ENCODE measurements around the gene DEFB119.

- TF ChIP-seq, protein P1, sequence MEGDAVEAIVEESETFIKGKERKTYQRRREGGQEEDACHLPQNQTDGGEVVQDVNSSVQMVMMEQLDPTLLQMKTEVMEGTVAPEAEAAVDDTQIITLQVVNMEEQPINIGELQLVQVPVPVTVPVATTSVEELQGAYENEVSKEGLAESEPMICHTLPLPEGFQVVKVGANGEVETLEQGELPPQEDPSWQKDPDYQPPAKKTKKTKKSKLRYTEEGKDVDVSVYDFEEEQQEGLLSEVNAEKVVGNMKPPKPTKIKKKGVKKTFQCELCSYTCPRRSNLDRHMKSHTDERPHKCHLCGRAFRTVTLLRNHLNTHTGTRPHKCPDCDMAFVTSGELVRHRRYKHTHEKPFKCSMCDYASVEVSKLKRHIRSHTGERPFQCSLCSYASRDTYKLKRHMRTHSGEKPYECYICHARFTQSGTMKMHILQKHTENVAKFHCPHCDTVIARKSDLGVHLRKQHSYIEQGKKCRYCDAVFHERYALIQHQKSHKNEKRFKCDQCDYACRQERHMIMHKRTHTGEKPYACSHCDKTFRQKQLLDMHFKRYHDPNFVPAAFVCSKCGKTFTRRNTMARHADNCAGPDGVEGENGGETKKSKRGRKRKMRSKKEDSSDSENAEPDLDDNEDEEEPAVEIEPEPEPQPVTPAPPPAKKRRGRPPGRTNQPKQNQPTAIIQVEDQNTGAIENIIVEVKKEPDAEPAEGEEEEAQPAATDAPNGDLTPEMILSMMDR (IDR thresholded peaks at IDR 0.05): no peak
- TF ChIP-seq POLR2AphosphoS5 (IDR thresholded peaks at IDR 0.05) (no peak), POLR2A (IDR thresholded peaks at IDR 0.05) (no peak)
These were observed 19.6 kb upstream of the DEFB119 start for GRCh38 chr20:31410011-31410410.
